BE2C (cell line): ENCODE data around the gene PLEKHB2.
"Not testable (repeated sequence)": the region's sequence is repeated elsewhere in the genome, so short reads cannot be mapped to it uniquely, and the experiment has no call there.

Experiments
- DNase-seq: peaks from one replicate; pipeline ENCODE4 v3.0.0-alpha.2; 2020
- H3K27me3 ChIP-seq: fragments of 250-450 bp; sonication (Bioruptor Pico); 2 replicates; pipeline ENCODE4 v1.5.1; 2020; ENCODE audit warnings: mild to moderate bottlenecking
- H3K36me3 ChIP-seq: fragments of 250-450 bp; sonication (Bioruptor Pico); 2 replicates; pipeline ENCODE4 v1.5.1; 2020; ENCODE audit warnings: mild to moderate bottlenecking
- H3K4me1 ChIP-seq: fragments of 250-450 bp; sonication (Bioruptor Pico); 2 replicates; pipeline ENCODE4 v1.5.1; 2020
- H3K4me3 ChIP-seq: 2 replicates; pipeline ENCODE4 v1.5.1; 2011; ENCODE audit warnings: low read depth, low read length
- H3K9me3 ChIP-seq: fragments of 250-450 bp; sonication (Bioruptor Pico); 2 replicates; pipeline ENCODE4 v1.5.1; 2020
- CTCF ChIP-seq: IDR thresholded peaks from 2 replicates; pipeline ENCODE4 v1.5.1; 2012; ENCODE audit warnings: mild to moderate bottlenecking, low read depth, low read length

PLEKHB2 gene

DNA sequence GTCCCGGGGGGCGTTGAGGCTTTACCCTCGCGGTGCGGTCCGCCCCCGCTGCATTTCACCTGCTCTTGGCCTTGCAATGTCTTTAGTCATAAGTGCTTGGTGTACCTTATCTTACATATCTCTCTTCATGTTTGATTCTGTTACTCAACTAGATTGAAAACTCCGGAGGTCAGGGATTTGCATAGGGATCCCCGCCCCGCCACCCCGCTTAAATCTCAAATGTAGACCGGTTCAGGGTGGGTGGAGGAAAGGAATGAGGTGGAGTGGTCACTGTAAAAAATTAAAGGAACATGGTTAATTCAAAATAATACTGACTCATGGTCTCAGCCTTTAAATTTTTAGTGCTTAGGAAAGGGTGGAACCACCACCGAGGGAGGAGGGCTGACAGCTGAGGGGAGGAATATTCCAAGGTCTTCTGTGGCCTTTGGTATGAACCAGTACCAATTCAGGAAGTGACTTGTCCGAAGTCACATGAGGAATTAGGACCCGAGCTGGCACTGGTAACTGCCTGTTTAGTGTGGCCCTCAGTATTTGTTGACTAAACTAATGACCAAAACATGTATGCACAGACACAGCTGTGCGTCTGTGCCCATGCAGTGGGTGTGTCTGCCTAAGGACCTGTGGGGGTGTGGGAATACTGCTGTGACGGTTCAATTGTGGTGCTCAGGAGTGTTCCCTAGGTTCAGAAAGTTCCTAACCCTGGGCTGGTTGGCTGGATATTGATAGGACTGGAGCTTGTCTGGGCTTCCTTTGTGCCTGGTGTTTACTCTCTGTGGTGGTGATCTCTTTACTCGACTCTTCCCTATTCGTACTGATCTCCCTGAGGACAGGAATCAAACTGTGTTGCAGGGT lies 1.0 kb downstream of the PLEKHB2 start:
- Histone ChIP-seq H3K4me3 (peak overlapping the region; percentile 76), H3K27me3 (no peaks in the 10 kb centered on the region), H3K4me1 (no peaks in the 10 kb centered on the region), H3K36me3 (no peaks in the 10 kb centered on the region), H3K9me3 (no peaks in the 10 kb centered on the region)
- DNase-seq: no peak
- no peak for TF ChIP-seq CTCF

- H3K9me3 ChIP-seq: no peaks in the 10 kb centered on the region
- H3K36me3 ChIP-seq: no peaks in the 10 kb centered on the region
- H3K4me1 ChIP-seq: no peaks in the 10 kb centered on the region
- no peak for TF ChIP-seq CTCF
- no peak overlapping the region for H3K4me3 ChIP-seq
- H3K27me3 ChIP-seq: no peaks in the 10 kb centered on the region
- DNase-seq: no peak
Observed at GRCh38 chr2:131112529-131112928, 7.4 kb downstream of the PLEKHB2 start.

- H3K4me3 ChIP-seq: no peak overlapping the region
- TF ChIP-seq CTCF: no peak
- H3K36me3 ChIP-seq: no peaks in the 10 kb centered on the region
- H3K4me1 ChIP-seq: no peaks in the 10 kb centered on the region
- DNase-seq: no peak
- no peaks in the 10 kb centered on the region for H3K27me3 ChIP-seq
- H3K9me3 ChIP-seq: no peaks in the 10 kb centered on the region
Observed at GRCh38 chr2:131113566-131114227, 8.6 kb downstream of the PLEKHB2 start.

GRCh38 chr2:131114950-131115349 lies 9.8 kb downstream of the PLEKHB2 start:
- DNase-seq, H3K4me3 ChIP-seq, H3K9me3 ChIP-seq, H3K27me3 ChIP-seq, H3K36me3 ChIP-seq, H3K4me1 ChIP-seq: not testable (repeated sequence)

- DNase-seq: no peak
- H3K27me3 ChIP-seq: no peaks in the 10 kb centered on the region
- H3K4me3 ChIP-seq: no peak overlapping the region
- no peaks in the 10 kb centered on the region for H3K9me3 ChIP-seq
- no peaks in the 10 kb centered on the region for H3K36me3 ChIP-seq
- TF ChIP-seq CTCF: no peak
- H3K4me1 ChIP-seq: no peaks in the 10 kb centered on the region
Observed at GRCh38 chr2:131115752-131116151, 10.6 kb downstream of the PLEKHB2 start.

DNA sequence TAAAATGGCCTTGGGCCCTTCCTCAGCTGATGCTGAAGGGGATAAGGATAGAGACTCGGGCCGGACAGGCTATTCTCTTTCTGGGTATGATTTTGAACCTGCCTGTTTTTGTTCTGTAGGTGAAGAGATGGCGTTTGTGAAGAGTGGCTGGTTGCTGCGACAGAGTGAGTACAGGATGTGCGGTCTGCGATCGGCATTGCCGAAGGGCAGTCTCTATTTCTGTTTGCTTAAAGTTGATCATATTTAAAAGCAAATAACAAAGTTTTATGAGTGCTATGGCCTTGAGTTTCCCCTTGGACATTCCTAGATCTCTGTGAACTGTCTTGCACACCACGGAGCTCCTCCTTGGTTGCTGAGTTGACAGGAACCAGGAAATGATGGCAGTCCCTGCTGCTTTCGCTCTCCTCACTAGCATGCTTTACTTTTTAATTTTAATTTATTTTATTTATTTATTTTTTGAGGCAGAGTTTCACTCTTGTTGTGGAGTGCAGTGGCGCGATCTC lies 15.7 kb downstream of the PLEKHB2 start:
- DNase-seq: no peak
- Histone ChIP-seq H3K4me3 (no peak overlapping the region), H3K27me3 (no peaks in the 10 kb centered on the region), H3K9me3 (no peaks in the 10 kb centered on the region), H3K4me1 (no peaks in the 10 kb centered on the region), H3K36me3 (no peaks in the 10 kb centered on the region)
- no peak for TF ChIP-seq CTCF
